Mammary epithelial cell (primary cell): ENCODE results near the gene PRRC2B.

Experiments used
- CTCF ChIP-seq, 2 donors: IDR thresholded peaks in 1 of 2; conservative IDR thresholded peaks in 1 of 2; 2 replicates each; pipeline ENCODE4 v1.5.1; 2011 to 2012; ENCODE audit warnings: inconsistent platforms in 2 of 2, low read length in 2 of 2, mild to moderate bottlenecking in 2 of 2, control low read depth in 1 of 2, low read depth in 1 of 2; ENCODE audit not compliant: insufficient read depth in 1 of 2; ENCODE audit errors: extremely low read depth in 1 of 2
- EZH2 ChIP-seq: IDR thresholded peaks from 2 replicates; pipeline ENCODE4 v1.6.1; 2012; ENCODE audit warnings: low read length, inconsistent platforms, borderline replicate concordance

GRCh38 chr9:131500939-131501541, 107.2 kb downstream of the PRRC2B start:
- TF ChIP-seq CTCF (conservative IDR thresholded peaks at IDR 0.05 in 1 of 2, IDR thresholded peaks at IDR 0.05 in 1 of 2; ENCODE audit: extremely low read depth in 1 of 2, insufficient read depth in 1 of 2, low read depth in 1 of 2, low read length in 2 of 2) (no peak), EZH2 (no peak)
